OCI-M2 (cell line): ENCODE measurements around the gene OR2L13.
"Not testable (repeated sequence)": the region's sequence is repeated elsewhere in the genome, so short reads cannot be mapped to it uniquely, and the experiment has no call there.

ENCODE experiments used
- DNase-seq: peaks from one replicate; lab custom pipeline; 2025; ENCODE audit not compliant: unreplicated experiment; lab: John Stamatoyannopoulos, UW

The OR2L13 gene, protein sequence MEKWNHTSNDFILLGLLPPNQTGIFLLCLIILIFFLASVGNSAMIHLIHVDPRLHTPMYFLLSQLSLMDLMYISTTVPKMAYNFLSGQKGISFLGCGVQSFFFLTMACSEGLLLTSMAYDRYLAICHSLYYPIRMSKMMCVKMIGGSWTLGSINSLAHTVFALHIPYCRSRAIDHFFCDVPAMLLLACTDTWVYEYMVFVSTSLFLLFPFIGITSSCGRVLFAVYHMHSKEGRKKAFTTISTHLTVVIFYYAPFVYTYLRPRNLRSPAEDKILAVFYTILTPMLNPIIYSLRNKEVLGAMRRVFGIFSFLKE

DNA sequence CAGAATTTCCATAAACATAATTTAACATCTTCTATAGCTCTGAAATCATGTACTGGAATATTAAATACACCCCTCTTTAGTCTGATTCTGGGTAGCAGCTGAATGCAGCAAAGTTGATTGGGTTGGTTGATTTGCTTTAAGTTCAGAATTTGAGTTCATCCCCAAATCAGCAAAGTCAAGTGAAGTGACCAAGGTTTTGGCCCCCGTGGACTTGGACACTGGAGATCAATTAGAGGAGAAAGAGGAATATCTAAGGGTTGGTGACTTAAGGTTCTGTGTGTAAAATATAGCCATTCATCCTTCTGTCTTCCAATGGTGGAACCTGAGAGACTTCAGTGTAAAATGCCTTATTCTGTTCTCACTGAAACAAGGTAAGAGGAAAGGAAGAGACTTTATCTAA lies at the start of gene OR2L13:
OR2L13 (plus strand) TSS at position 301 of the 400 bp plus-strand sequence. CDS start 4,192 bp downstream, outside the sequence.
- no peak for DNase-seq

DNA sequence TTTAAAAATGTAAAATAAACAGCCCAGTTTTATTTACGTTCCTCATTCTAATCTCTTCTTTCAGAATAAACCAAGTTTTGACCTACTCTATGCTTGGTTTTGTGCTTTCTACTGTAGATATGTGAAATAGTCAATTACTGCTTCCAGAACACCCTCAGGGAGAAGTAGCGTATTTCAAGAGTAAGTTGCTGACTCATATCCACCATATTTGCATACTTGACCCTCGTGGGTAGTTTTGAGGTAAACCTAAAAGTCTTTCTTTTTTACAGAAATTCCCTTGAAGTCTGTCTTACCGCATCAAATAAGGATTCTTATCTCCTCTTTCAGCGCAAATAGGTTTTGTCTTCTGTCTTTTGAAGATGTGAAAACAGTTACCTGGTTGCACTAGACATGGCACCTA lies 49.8 kb upstream of the OR2L13 start:
- DNase-seq, result no peak

DNA sequence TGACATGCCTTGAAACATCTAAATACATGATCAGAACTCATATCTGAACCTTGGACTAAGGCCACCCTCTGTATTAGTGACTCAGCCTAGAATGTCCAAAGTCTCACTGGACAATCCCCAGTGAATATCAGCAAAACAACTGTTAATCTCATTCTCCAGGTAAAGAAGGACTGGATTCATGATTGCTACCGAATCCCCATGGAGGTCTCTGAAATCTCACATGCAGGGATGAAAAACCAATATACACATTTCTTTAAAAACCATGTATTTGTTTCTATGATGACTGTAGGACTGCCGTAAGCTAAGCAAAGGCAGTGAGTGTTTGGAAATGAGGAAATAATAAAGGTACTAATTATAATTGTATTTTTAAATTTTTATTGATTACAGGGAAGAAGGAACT lies 48.4 kb upstream of the OR2L13 start, which contains the start of gene OR2L3:
OR2L3 (plus strand) TSS at position 301 of the 400 bp plus-strand sequence. CDS start 13,846 bp downstream, outside the sequence.
- no peak for DNase-seq

DNA sequence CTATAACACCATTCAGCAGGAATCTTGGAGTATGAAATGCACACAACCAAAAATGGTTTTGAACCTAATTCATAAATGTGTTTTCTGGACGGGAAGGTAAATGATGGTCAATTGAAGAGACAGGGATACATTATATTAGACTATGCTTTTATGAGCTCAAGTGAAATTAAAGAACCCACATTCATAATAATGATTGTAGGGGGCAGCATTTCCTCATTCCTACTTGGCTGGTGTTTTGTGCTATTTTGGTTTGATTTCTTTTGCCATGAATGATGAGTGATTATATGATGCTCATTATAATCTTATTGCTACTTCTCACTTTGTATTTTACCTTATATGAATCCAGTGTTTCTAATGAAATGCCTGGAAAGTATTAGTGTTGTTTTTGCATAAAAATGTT lies 48.0 kb upstream of the OR2L13 start:
- DNase-seq, result no peak

DNA sequence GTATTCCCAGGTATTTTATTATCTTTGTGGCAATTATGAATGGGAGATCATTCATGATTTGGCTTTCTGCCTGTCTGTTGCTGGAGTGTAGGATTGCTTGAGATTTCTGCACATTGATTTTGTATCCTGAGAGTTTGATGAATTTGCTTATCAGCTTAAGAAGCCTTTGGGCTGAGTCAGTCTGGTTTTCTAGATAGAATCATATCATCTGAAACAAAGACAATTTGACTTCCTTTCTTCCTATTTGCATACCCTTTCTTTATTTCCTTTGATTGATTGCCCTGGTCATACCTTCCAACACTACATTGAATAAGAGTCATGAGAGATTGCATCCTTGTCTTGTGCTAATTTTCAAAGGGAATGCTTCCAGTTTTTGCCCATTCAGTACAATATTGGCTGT lies 40.3 kb upstream of the OR2L13 start:
- DNase-seq, result no peak

DNA sequence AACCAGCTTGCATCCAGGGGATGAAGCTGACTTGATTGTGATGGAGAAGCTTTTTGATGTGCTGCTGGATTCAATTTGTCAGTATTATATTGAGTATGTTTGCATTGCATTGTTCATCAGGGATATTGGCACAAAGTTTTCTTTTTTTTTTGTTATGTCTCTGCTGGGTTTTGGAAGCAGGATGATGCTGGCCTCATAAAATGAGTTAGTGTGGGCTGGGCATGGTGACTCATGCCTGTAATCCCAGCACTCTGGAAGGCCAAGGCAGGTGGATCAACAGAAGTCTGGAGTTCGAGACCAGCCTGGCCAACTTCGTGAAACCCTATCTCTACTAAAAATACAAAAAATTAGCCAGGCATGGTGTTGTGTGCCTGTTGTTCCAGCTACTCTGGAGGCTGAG lies 39.7 kb upstream of the OR2L13 start:
- DNase-seq, result no peak

DNA sequence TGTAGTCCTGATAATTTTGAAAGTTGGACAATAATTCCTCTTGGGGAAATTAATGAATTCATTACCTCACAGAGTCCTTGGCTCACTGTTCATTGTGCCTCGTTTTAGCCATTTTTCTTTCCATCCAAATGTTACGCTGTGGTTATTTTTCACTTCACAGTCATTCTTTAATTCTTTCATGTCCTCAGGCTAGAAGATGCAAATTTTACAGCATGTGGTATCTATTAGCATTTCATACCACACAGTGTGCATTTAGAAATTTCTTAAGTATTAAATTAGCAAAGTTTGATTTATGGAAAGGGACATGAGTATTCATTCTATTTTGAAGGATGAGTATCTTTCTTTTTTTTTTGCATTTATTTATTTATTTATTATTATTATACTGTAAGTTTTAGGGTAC lies 29.9 kb upstream of the OR2L13 start:
- DNase-seq, result no peak

DNA sequence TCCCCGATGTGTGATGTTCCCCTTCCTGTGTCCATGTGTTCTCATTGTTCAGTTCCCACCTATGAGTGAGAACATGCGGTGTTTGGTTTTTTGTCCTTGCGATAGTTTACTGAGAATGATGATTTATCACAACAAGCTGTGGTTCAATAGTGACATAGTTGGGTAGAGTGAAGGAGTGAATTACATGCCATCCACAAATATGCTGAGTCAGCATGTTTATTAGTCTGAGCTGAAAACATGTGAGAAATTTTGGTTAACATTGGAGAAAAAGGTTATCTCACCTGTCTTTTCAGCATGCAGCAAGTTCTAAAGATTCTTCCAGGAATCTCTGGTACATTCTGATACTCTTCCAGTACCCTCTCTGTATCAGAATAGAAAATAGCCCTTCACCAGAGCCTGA lies 29.4 kb upstream of the OR2L13 start:
- no peak for DNase-seq

DNA sequence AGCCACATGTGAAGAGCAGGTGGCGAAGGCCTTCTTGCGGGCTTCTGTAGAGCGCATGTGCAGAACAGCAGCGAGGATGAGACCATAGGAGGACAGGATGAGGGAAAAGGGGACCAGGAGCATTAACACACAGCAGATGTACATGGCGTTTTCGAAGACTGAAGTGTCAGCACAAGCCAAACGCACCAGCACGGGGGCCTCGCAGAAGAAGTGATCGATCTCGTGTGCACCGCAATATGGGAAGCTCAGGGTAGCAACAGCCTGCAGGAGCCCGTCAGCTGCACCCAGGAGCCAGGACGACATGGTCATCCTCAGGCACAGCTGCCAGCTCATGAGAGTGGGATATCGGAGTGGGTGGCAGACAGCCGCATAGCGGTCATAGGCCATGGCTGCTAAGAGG lies 11.1 kb upstream of the OR2L13 start:
- DNase-seq, result not testable (repeated sequence)

DNA sequence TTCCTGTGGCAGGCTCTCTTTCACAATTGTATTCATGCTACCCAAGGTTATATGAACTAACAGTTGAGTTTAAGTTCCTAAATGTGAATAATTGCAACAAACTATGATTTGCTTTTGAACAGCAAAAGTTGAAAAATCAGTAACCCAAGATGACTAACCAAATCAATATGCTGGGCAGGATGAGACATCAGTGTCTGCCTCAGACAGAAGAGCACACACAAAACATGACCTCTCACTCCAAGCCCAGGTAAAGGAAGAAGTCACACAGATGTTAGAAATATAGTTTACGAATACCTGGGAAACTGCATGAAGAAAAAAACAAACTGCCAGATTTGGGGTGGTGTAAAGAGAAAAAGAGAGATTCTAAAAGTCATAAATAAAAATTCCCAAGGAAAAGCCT lies 3.5 kb downstream of the OR2L13 start:
- DNase-seq, result no peak

DNA sequence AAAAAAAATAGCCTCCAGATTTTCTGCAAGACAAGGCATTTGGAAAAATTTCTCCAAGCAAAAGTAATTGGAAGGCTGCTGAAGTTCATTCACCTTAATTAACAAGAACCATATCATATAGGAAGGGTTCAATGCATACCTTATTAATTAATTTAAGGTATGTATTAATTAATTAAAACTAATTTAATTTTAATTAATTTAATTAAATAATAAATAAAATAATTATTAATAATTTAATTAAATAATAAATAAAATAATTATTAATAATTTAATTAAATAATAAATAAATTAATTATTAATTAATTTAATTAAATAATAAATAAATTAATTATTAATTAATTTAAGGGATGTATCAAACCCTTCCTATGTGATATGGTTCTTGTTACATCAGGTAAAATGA lies 7.9 kb downstream of the OR2L13 start:
- DNase-seq, result no peak

DNA sequence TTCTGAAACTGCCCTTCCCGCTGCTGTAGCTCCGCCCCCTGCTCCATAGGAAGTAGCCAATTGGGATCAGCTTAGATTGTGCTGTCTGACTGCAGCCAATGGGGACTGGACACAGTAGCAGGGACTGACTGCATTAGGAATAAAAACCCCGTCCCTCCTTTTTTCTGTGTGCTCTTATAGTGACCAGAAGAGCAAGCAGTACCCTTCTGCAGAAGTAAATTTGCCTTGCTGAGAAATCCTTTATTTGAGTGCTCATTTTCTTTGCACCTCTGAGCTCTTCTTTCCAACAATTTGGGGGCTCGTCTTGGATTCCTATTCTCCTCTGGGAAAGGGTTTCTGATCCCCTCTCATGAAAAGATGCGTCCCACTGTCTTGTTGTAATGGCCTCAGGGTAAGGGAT lies 16.2 kb downstream of the OR2L13 start:
- DNase-seq, result no peak

DNA sequence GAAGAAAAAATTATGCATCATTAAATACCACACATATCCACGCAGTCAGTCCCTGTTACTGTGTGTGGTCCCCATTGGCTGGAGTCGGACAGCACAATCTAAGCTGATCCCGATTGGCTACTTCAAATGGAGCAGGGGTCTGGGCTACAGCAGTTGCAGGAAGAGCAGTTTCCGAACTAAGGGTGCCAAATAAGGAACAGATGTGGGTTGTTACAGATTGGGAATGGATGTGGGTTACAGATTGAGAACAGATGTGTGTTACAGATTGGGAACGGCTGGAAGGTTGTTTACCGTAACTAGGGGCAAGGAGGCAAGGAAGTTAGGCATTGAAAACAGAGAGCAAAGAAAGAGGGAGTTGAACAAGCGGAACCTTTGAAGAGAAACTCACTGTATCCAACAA lies 19.9 kb downstream of the OR2L13 start:
- DNase-seq, result no peak

DNA sequence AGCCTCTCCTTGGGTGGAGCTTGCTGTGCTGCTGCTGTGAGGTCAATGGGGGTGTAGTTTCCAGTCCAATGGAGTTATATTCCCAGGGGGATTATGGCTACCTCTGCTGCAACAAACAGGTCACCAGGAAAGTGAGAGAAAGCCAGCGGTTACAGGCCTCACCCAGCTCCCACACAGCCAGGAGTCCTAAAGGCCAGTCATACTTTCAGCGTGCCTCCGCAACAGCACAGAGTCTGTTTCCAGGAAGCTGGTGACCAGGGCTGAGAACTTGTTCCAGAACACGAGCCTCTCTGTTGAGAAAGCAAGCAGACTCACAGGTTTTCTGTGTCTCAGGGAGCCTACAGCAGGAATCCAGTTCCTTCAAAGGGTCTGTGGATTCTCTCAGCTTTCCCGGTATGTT lies 32.7 kb downstream of the OR2L13 start:
- no peak for DNase-seq

DNA sequence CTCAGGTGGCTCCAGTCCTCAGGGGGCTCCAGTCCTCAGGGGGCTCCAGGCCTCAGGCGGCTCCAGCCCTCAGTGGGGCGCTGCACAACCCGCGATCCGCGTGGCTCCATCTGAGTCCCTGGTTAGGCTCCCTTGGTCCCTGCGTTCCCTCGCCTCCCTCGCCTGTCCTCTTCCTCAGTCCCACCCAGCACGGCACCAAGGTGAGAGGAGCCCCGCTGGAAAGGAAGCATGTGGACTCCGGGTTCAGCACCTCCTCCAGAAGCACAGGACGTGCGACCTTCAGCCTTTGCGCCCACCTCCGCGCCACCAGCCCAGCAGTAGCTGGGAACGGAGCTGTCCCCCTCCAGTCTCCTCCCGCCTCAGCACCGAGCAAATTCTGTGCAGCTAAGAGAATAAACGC lies 41.8 kb downstream of the OR2L13 start:
- DNase-seq, result no peak

DNA sequence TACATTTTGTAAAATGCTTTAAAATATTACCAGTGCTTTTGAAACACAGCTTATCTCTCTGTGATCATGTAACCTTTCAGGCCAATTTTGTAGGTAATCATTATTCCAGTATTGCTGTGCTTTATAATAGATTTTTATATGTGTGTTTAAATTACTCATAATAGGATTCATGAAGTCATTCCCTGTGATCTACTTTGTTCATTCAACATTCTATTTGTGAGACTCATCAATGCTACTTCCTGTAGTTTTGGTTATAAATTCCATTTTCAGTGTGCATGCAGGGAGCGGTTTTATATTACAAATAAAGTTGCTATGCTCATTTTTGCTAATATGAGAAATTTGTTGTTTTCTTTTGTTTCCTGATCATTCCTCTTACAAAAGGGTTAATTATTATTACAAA lies 45.9 kb downstream of the OR2L13 start:
- DNase-seq, result no peak

DNA sequence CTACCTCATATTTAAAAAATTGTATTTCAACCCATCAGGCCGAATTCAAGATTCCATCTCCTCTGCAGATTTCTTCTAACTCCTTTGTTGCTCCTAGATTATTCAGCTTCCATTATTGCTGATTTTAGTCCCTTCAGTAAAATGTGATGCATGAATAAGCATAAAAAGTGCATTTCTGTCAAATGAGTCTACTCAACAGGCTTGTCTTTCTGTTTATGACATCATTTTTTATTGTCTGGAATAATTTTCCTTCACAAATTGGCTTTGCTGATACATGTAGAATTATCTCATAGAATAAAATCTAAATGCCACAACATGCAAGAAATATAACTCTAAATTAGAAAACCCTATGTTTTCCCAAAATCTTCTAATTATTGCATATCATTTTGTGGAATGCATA lies 48.3 kb downstream of the OR2L13 start:
- no peak for DNase-seq

DNA sequence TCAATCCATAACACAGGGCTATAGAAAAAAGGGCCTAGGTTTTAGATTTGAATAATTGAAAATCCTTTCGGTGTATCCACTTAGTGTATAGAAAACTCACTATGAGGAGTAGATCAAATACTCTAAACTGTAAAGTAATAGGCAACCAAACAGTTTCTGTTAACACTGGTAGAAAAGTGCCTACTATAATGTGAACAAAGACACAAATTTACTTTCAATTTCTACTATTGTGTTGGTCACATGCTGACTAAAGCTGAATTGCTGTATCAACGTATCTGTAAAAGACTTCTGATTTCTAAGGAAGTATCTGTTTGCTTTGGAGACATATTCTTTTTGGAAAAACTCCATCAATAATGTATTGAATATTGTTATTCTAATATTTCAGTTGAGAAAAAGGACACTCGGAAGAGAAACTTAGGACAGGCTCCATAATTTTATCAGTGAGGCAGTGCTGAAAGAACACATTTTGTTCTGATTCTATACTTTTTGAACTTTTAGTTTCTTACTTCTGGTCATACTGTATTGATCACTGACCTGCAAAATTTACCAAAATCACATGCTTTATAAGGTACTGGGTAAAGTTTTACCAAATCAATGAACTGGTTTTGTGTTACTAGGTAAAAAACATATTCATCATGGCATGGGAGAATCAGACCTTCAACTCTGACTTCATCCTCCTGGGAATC lies 49.7 kb downstream of the OR2L13 start, which contains the start of gene OR2M5:
OR2M5 (plus strand) TSS at position 636 of the 686 bp plus-strand sequence; CDS start at position 636, 0 bp downstream.
- DNase-seq, result no peak
